Measurements from ENCODE around the gene PGP.
A peak's percentile ranks its signal among the peaks of the same experiment; 100 is the strongest.

The PGP gene

GRCh38 chr16:2179576-2179975 is 35.1 kb downstream of the PGP start:
- DNase-seq: no peak

- DNase-seq: no peak
These were observed 35.5 kb downstream of the PGP start for GRCh38 chr16:2179107-2179501.

- DNase-seq: peak; percentile 28
These were observed 36.1 kb downstream of the PGP start for GRCh38 chr16:2178321-2179106.

- DNase-seq: no peak
These were observed 37.1 kb downstream of the PGP start for GRCh38 chr16:2177561-2177960.

GRCh38 chr16:2177101-2177500 is 37.5 kb downstream of the PGP start:
- DNase-seq: no peak

- DNase-seq: no peak
These were observed 38.6 kb downstream of the PGP start for GRCh38 chr16:2176047-2176446.

- no peak for DNase-seq
These were observed 39.2 kb downstream of the PGP start for GRCh38 chr16:2175454-2175853.

GRCh38 chr16:2174396-2175131 is 40.1 kb downstream of the PGP start:
- no peak for DNase-seq

GRCh38 chr16:2173916-2174315 is 40.7 kb downstream of the PGP start:
- no peak for DNase-seq

GRCh38 chr16:2173366-2173765 is 41.3 kb downstream of the PGP start:
- no peak for DNase-seq

GRCh38 chr16:2172688-2173335 is 41.8 kb downstream of the PGP start:
- no peak for DNase-seq

GRCh38 chr16:2171601-2172178 is 43.0 kb downstream of the PGP start:
- DNase-seq: no peak

GRCh38 chr16:2170587-2171435 is 43.8 kb downstream of the PGP start:
- DNase-seq: no peak

GRCh38 chr16:2170080-2170479 is 44.6 kb downstream of the PGP start:
- no peak for DNase-seq

GRCh38 chr16:2167068-2167638 is 47.5 kb downstream of the PGP start:
- DNase-seq: no peak

- DNase-seq: no peak
These were observed 48.2 kb downstream of the PGP start for GRCh38 chr16:2166263-2167067.

GRCh38 chr16:2165861-2166260 is 48.8 kb downstream of the PGP start:
- no peak for DNase-seq

- no peak for DNase-seq
These were observed 51.3 kb downstream of the PGP start for GRCh38 chr16:2163211-2163881.

GRCh38 chr16:2162676-2163118 is 51.9 kb downstream of the PGP start:
- no peak for DNase-seq

GRCh38 chr16:2161911-2162310 is 52.7 kb downstream of the PGP start:
- no peak for DNase-seq

All from stimulated activated CD4-positive, alpha-beta T cell treated with anti-CD3 and anti-CD28 coated beads, Interleukin-12 subunit alpha, Interleukin-12 subunit beta, amount 100 ng/mL, for 4 hours (primary cell).